CD4-positive, alpha-beta memory T cell (primary cell): ENCODE measurements around the gene QRFPR. TPM values are rescaled to one million over a fixed set of nuclear protein-coding genes. Genes with fewer than 3 reads are reported as not detected.

Experiments
- polyA plus RNA-seq, 2 donors: library from polyadenylated mRNA; unstranded; fragments of 300-500 nt; fragmentation: Illumina TruSeq; gene quantifications; one replicate each; pipeline ENCODE4 v1.2.3, GENCODE V29; 2021
- total RNA-seq, 2 experiments: library from RNA; stranded (reverse); gene quantifications; one replicate each; pipeline ENCODE4 v1.2.3, GENCODE V29; 2021

Gene QRFPR
- total and polyA plus RNA-seq, 4 experiments from 2014 or later: not detected

Other genes with a start within 250 kb of the QRFPR start
- gene TNIP3, start 216.7 kb downstream of the QRFPR start, total RNA-seq: under 1 TPM; 0.38 to 0.55 TPM
- under 1 TPM; 0.52 to 0.55 TPM for gene TNIP3, start 216.7 kb downstream of the QRFPR start, polyA plus RNA-seq